AG10803 (cell line): ENCODE measurements around the gene MRPL42.

Source experiments
- DNase-seq: peaks from one replicate; pipeline ENCODE4 v3.0.0; 2010; ENCODE audit warnings: low read depth
- H3K4me3 ChIP-seq: 2 replicates; pipeline ENCODE4 v1.5.1; 2011; ENCODE audit warnings: mild to moderate bottlenecking, low read length, control low read depth
- CTCF ChIP-seq: conservative IDR thresholded peaks from 2 replicates; pipeline ENCODE4 v1.5.1; 2011; ENCODE audit warnings: mild to moderate bottlenecking, low read length, control low read depth, inconsistent platforms

MRPL42 gene

GRCh38 chr12:93536111-93536765 lies 68.9 kb downstream of the MRPL42 start:
- no peak for DNase-seq
- no peak overlapping the region for H3K4me3 ChIP-seq
- no peak for TF ChIP-seq CTCF

- no peak overlapping the region for H3K4me3 ChIP-seq
- peak; percentile 38 for DNase-seq
- TF ChIP-seq CTCF = no peak
These were observed 69.6 kb downstream of the MRPL42 start for GRCh38 chr12:93536766-93537488.

- no peak for DNase-seq
- H3K4me3 ChIP-seq = no peak overlapping the region
- TF ChIP-seq CTCF = no peak
These were observed 70.5 kb downstream of the MRPL42 start for GRCh38 chr12:93537769-93538168.

- DNase-seq = peak; percentile 17
- no peak for TF ChIP-seq CTCF
- H3K4me3 ChIP-seq = no peak overlapping the region
These were observed 72.5 kb downstream of the MRPL42 start for GRCh38 chr12:93539821-93540220.

- peak; percentile 45 for DNase-seq
- no peak overlapping the region for H3K4me3 ChIP-seq
- TF ChIP-seq CTCF = no peak
These were observed 73.2 kb downstream of the MRPL42 start for GRCh38 chr12:93540466-93540865.

- no peak overlapping the region for H3K4me3 ChIP-seq
- TF ChIP-seq CTCF = no peak
- DNase-seq = peak; percentile 9
These were observed 74.4 kb downstream of the MRPL42 start for GRCh38 chr12:93541578-93542225.
